Measurements from ENCODE around the gene ZNF610. TPM values are rescaled to one million over a fixed set of nuclear protein-coding genes. Genes with fewer than 3 reads are reported as not detected.

ZNF610 gene
- total RNA-seq, 1 experiment from 2014 or later: not detected

- DNase-seq (ENCODE audit: low read depth, low spot score): peak; percentile 8
Observed at GRCh38 chr19:52296773-52297600, 39.1 kb upstream of the ZNF610 start, which contains the start of gene ZNF480. Gene ZNF480 (plus strand): TSS chr19:52297169. CDS start chr19:52300413, 3,244 bp downstream.

GRCh38 chr19:52297601-52298364 is 38.3 kb upstream of the ZNF610 start:
- no peak for DNase-seq (ENCODE audit: low read depth, low spot score)
- Histone ChIP-seq H3K9me3 (ENCODE audit: control insufficient read depth, insufficient read depth, low read depth, low read length) (peaks cover 16% of the 10 kb centered on the region; the same call in 1 of the 2 replicates), H3K36me3 (ENCODE audit: control insufficient read depth, insufficient read depth, low read length) (no peaks in the 10 kb centered on the region; the same call in none of the 2 replicates), H3K27me3 (ENCODE audit: control insufficient read depth, insufficient read depth, low read length) (no peaks in the 10 kb centered on the region), H3K4me3 (ENCODE audit: low read depth in 2 of 2, low read length in 2 of 2) (peak overlapping the region; percentile 89 to 92), H3K4me1 (ENCODE audit: control insufficient read depth, insufficient read depth, low read length) (no peaks in the 10 kb centered on the region), H3K27ac (ENCODE audit: low read length) (peak overlapping the region; percentile 85)
- intact Hi-C loops (cut with micrococcal nuclease; ENCODE audit: unreplicated experiment): no loop called here
- in situ Hi-C loops (cut with HindIII; ENCODE audit: low pct_unique_long_range_greater_than_20kb, low sequenced_read_pairs): no loop called here
- BruUV-seq (replicated peaks): no TSS peak
- POLR2A ChIA-PET: no interaction called here
- peak; percentile 62; the same call in 1 of the 2 replicates for ATAC-seq
- TF ChIP-seq TCF7L2 (IDR thresholded peaks at IDR 0.05; ENCODE audit: low read depth, low read length) (no peak), CTCF (IDR thresholded peaks at IDR 0.05) (no peak), SIN3A (IDR thresholded peaks at IDR 0.05; ENCODE audit: borderline replicate concordance, insufficient read depth, low read depth, low read length) (no peak), POLR2AphosphoS5 (IDR thresholded peaks at IDR 0.05; ENCODE audit: low read depth, low read length) (no peak), REST (IDR thresholded peaks at IDR 0.05; ENCODE audit: insufficient read depth in 1 of 2, low read depth in 2 of 2, low read length in 1 of 2) (no peak)
- CTCF ChIA-PET: no interaction called here

More at GRCh38 chr19:52296773-52297600, 39.1 kb upstream of the ZNF610 start, which contains the start of gene ZNF480:
- Histone ChIP-seq H3K36me3 (ENCODE audit: control insufficient read depth, insufficient read depth, low read length) (no peaks in the 10 kb centered on the region; the same call in none of the 2 replicates), H3K27ac (ENCODE audit: low read length) (peak within 1 kb of the TSS; percentile 85), H3K4me3 (ENCODE audit: low read depth in 2 of 2, low read length in 2 of 2) (peak within 1 kb of the TSS; percentile 89 to 92), H3K27me3 (ENCODE audit: control insufficient read depth, insufficient read depth, low read length) (no peaks in the 10 kb centered on the region), H3K9me3 (ENCODE audit: control insufficient read depth, insufficient read depth, low read depth, low read length) (peaks cover 9% of the 10 kb centered on the region; the same call in 1 of the 2 replicates), H3K4me1 (ENCODE audit: control insufficient read depth, insufficient read depth, low read length) (no peaks in the 10 kb centered on the region)
- in situ Hi-C loops (cut with HindIII; ENCODE audit: low pct_unique_long_range_greater_than_20kb, low sequenced_read_pairs): no loop called here
- ChIA-PET POLR2A (no interaction called here), CTCF (interaction anchor here (0.6 kb wide), 1 partner anchor 225 kb away, joined by 4 read pairs; no protein-coding TSS in a partner anchor)
- ATAC-seq: peak; percentile 90
- TF ChIP-seq POLR2AphosphoS5 (IDR thresholded peaks at IDR 0.05; ENCODE audit: low read depth, low read length): peak; percentile 65
- no peak for TF ChIP-seq CTCF (IDR thresholded peaks at IDR 0.05)
- TF ChIP-seq SIN3A (IDR thresholded peaks at IDR 0.05; ENCODE audit: borderline replicate concordance, insufficient read depth, low read depth, low read length): 0 out of 2 replicates have a peak, but pooled peaks have one; percentile 42
- intact Hi-C loops (cut with micrococcal nuclease; ENCODE audit: unreplicated experiment): no loop called here
- BruUV-seq (replicated peaks): TSS peak; percentile 71

All from Panc1 (cell line).